Heart right ventricle (tissue), 16 donors: ENCODE data around the gene ZBTB22. TPM values are rescaled to one million over a fixed set of nuclear protein-coding genes. Genes with fewer than 3 reads are reported as not detected.
"Not testable (repeated sequence)": the region's sequence is repeated elsewhere in the genome, so short reads cannot be mapped to it uniquely, and the experiment has no call there.

Source experiments
- ATAC-seq, 8 donors: fragments of 200-7000 bp; cut with Tn5 transposase; one replicate each; pipeline ENCODE4 v1.9.1; 2020; ENCODE audit warnings: mild to moderate bottlenecking in 8 of 8, moderate library complexity in 8 of 8, moderate number of reproducible peaks in 1 of 8
- DNase-seq, 2 donors: peaks; one replicate each; pipeline ENCODE4 v3.0.0-alpha.2; 2020
- H3K27ac ChIP-seq, 10 donors: fragments of 200-600 bp; sonication (generic) in 2 of 10; one replicate each; pipeline versions ENCODE4 v1.5.0 to v1.8.0; 2020 to 2022; ENCODE audit warnings: mild to moderate bottlenecking in 3 of 10
- H3K27me3 ChIP-seq, 7 donors: fragments of 200-600 bp; one replicate each; pipeline ENCODE4 v1.8.0; 2021 to 2022; ENCODE audit warnings: mild to moderate bottlenecking in 2 of 7
- H3K36me3 ChIP-seq, 9 donors: fragments of 200-600 bp; sonication (generic) in 1 of 9; one replicate each; pipeline versions ENCODE4 v1.5.0 to v1.8.0; 2020 to 2022; ENCODE audit warnings: mild to moderate bottlenecking in 2 of 9
- H3K4me1 ChIP-seq, 9 donors: fragments of 200-600 bp; sonication (generic) in 1 of 9; one replicate each; pipeline versions ENCODE4 v1.5.0 to v1.8.0; 2020 to 2022; ENCODE audit warnings: mild to moderate bottlenecking in 4 of 9
- H3K4me3 ChIP-seq, 10 donors: fragments of 200-600 bp; sonication (generic) in 2 of 10; one replicate each; pipeline versions ENCODE4 v1.5.0 to v1.8.0; 2020 to 2022; ENCODE audit warnings: mild to moderate bottlenecking in 7 of 10, moderate library complexity in 2 of 10
- H3K9me3 ChIP-seq, 11 donors: fragments of 200-600 bp in 10 of 11; sonication (generic) in 2 of 11; one replicate each; pipeline versions ENCODE4 v1.5.0 to v1.8.0; 2013 to 2022; ENCODE audit warnings: mild to moderate bottlenecking in 2 of 11, control low read depth in 1 of 11, moderate library complexity in 1 of 11
- CTCF ChIP-seq, 9 donors: fragments of 200-600 bp; sonication (generic) in 2 of 9; IDR thresholded peaks; one replicate each; pipeline versions ENCODE4 v1.5.0 to v1.8.0; 2021 to 2022; ENCODE audit warnings: antibody characterized with exemption in 9 of 9, mild to moderate bottlenecking in 5 of 9, moderate library complexity in 1 of 9
- WGBS, 2 donors: extraction: QIAGEN DNeasy Blood & Tissue Kit; methylation state at CpG; one replicate each; pipeline ENCODE4 v1.1.7; 2013; ENCODE audit warnings: inconsistent platforms in 1 of 2; 5-methylcytosine and 5-hydroxymethylcytosine counted together
- intact Hi-C, 10 donors: fragments of 100-400 bp; cut with DNase I; formaldehyde crosslinking; loops; one replicate each; pipeline versions ENCODE4 v1.11.1 to v1.14.2; 2022
- polyA plus RNA-seq, 2 donors: library from polyadenylated mRNA; stranded (reverse); fragments of 200-250 nt; gene quantifications; one replicate each; pipeline ENCODE4 v1.2.3, GENCODE V29; 2013
- total RNA-seq, 10 donors: library from RNA; stranded (reverse); fragmentation: NEBNext Ultra II Directional in 3 of 10; extraction: Animal tissue kit (Norgen Biotek cat#: 25700) in 3 of 10; gene quantifications; one replicate each; pipeline versions ENCODE4 v1.2.1 to v1.2.4, GENCODE V29; 2021 to 2023
- donor health status: Arrhythmogenic right ventricular cardiomyopathy.
- donor health status: ischemic (EF 13 %, LVEDD 7.1; RV severe dilation, severe dysfunction).
- donor health status: healthy with polysubstance abuse.
- donor health status: DM: no; HTN: yes; CAD: no.
- donor health status: DM: no; HTN: no; CAD: no.
- donor health status: ischemic (EF 25% LVEDD 6.9; RV normal size, moderate dysfunction).
- donor health status: ischemic (EF 25% LVEDD 5.7; RV mildly dilated, moderate dysfunction).
- donor health status: healthy.
- donor health status: DM: yes; HTN: yes; CAD: no.
- donor health status: Ischemic cardiomyopathy.
- donor health status: ischemic (EF 35%, LVEDD 5.7; RV mildly dilated, moderate dysfunction).
- donor health status: nonischemic (EF 11% LVEDD 7.7; RV severe dilation, severe dysfunction).
- donor health status: DM: yes; HTN: yes; CAD: no.
- donor health status: PGD.
- donor health status: ischemic (EF 29% LVEDD 5.4; RV normal size, mild dysfunction).
- donor health status: nonischemic (EF 23%, LVEDD 6.1; RV moderate dilation, normal function).

ZBTB22 gene
- total and polyA plus RNA-seq, 12 donors: 4.7 to 19.8 (median 13.9) TPM

- ATAC-seq: no peak
- Histone ChIP-seq H3K9me3 (no peaks in the 10 kb centered on the region), H3K36me3 (no peaks in the 10 kb centered on the region), H3K4me1 (no peaks in the 10 kb centered on the region), H3K27ac (no peak overlapping the region), H3K27me3 (peaks cover 0 to 12% (median 3%) of the 10 kb centered on the region in 7 donors), H3K4me3 (no peak overlapping the region)
- DNase-seq: no peak
- intact Hi-C loops: no loop called here
- no peak for TF ChIP-seq CTCF (IDR thresholded peaks at IDR 0.05)
Measured at GRCh38 chr6:33359331-33359730, 41.8 kb upstream of the ZBTB22 start.

- H3K27ac ChIP-seq, H3K36me3 ChIP-seq, DNase-seq, H3K9me3 ChIP-seq, intact Hi-C loops, H3K4me3 ChIP-seq, ATAC-seq, H3K4me1 ChIP-seq: not testable (repeated sequence)
- WGBS, 2 donors: 61 to 67% methylated on average over 13 of the region's 13 CpGs
- peaks cover 0 to 12% (median 3%) of the 10 kb centered on the region in 7 donors for H3K27me3 ChIP-seq
Measured at GRCh38 chr6:33357160-33357871, 39.8 kb upstream of the ZBTB22 start.

GRCh38 chr6:33356295-33356694, 38.8 kb upstream of the ZBTB22 start:
- Histone ChIP-seq H3K27me3 (peaks cover 0 to 12% (median 3%) of the 10 kb centered on the region in 7 donors), H3K27ac (no peak overlapping the region), H3K9me3 (no peaks in the 10 kb centered on the region), H3K4me3 (no peak overlapping the region), H3K36me3 (no peaks in the 10 kb centered on the region), H3K4me1 (no peaks in the 10 kb centered on the region)
- WGBS, 2 donors: 74 to 77% methylated on average over 3 of the region's 3 CpGs
- intact Hi-C loops: no loop called here
- no peak for TF ChIP-seq CTCF (IDR thresholded peaks at IDR 0.05)
- no peak for DNase-seq
- ATAC-seq: no peak

- H3K4me3 ChIP-seq, H3K36me3 ChIP-seq, DNase-seq, H3K9me3 ChIP-seq, H3K27ac ChIP-seq, intact Hi-C loops, ATAC-seq, H3K4me1 ChIP-seq: not testable (repeated sequence)
- WGBS, 2 donors: 87 to 90% methylated on average over 6 of the region's 6 CpGs
- peaks cover 0 to 12% (median 3%) of the 10 kb centered on the region in 7 donors for H3K27me3 ChIP-seq
Measured at GRCh38 chr6:33355860-33356259, 38.3 kb upstream of the ZBTB22 start.

GRCh38 chr6:33347816-33348215, 30.3 kb upstream of the ZBTB22 start:
- intact Hi-C loops: no loop called here
- 79 to 84% methylated on average over 5 of the region's 5 CpGs for WGBS, 2 donors

GRCh38 chr6:33346972-33347371, 29.4 kb upstream of the ZBTB22 start:
- H3K4me1 ChIP-seq: peaks cover 0 to 12% (median 0%) of the 10 kb centered on the region in 9 donors
- H3K36me3 ChIP-seq, ATAC-seq, H3K27me3 ChIP-seq, intact Hi-C loops, H3K9me3 ChIP-seq, DNase-seq, H3K4me3 ChIP-seq, H3K27ac ChIP-seq: not testable (repeated sequence)
- WGBS, 2 donors: 82 to 92% methylated on average over 5 of the region's 5 CpGs

More at GRCh38 chr6:33347816-33348215, 30.3 kb upstream of the ZBTB22 start:
- TF ChIP-seq CTCF (IDR thresholded peaks at IDR 0.05): no peak
- DNase-seq (no peak), ATAC-seq (no peak)
- Histone ChIP-seq H3K36me3 (no peaks in the 10 kb centered on the region), H3K27me3 (no peaks in the 10 kb centered on the region), H3K27ac (no peak overlapping the region), H3K4me3 (no peak overlapping the region), H3K4me1 (peaks cover 0 to 12% (median 0%) of the 10 kb centered on the region in 9 donors), H3K9me3 (no peaks in the 10 kb centered on the region)
